Measurements from ENCODE around the gene SNRNP27.

The SNRNP27 gene

DNA sequence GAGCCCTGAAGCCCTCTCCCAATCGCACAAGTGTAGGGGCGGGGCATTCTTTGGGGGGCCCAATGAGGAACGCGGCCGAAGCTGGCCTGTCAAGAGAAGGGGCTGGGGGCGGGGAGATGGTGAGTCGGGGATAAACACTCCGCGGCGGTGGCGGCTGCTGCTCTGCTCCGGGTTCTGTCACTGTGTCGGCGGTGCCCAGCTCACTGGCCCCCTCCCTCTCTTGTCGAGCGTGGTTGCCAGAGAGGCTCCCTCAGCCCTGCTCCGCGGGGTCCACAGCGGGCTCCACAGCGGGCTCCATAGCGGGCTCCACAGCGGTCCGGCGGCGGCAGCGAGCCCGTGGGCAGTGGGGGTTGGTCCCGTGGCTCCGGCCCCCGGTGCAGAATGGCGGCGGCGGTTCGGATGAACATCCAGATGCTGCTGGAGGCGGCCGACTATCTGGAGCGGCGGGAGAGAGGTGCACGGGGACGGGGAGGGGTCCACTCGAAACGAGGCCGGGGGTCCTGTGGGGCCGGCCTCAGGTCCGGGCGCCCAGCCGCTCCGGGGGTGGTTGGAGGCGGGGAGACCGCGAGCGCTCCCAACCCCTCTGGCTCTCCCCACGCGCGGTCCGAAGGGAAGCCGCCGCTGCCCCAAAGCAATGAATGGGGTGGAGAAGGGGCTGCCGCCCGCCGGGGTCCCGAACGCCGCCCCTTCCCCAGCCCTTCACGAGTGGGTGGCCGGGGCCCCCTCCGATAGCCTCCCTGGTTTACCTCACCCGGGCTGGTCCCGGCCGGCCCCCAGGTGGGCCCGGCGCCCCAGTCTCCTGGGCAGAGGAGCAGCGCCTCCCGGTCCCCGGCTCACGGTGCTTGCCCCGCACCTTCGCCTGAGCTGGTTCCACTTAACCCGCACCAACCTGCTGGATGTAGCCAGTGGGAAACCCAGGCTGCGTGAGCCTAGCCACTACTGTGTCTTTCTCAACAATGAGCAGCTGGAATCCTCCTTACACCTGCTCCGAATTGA lies 21.5 kb downstream of the SNRNP27 start, which contains the start of gene MXD1:
Gene MXD1, plus strand, starts transcription at position 160 of the 996 bp plus-strand sequence. Its CDS starts 222 bp downstream, at position 382.
- DNase-seq, result peak in 8 of 10 donors; percentile 24 to 90 (median 28)
- intact Hi-C loops (cut with DNase I), result loop anchor here (1.0 to 5.0 kb wide), 4 partner anchors 155 to 387 kb away; partner anchors contain the start of gene FAM136A

DNA sequence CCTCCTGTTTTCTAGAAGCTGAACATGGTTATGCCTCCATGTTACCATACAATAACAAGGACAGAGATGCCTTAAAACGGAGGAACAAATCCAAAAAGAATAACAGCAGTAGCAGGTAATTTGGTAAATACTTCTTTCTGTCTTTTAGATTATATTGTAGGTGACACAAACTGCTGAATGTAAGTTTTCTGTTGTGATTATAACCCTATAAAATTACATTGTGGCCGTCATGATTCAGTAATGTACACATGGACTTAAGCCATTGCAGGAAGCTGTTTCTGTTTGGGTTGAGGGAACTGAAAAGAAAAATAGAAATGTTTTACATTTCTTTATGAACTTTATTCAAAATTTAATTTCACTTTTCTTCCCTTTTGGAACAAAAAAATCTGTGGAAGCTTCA lies 22.4 kb downstream of the SNRNP27 start:
- no peak for DNase-seq
- intact Hi-C loops (cut with DNase I), result loop anchor here (5.0 kb wide), 1 partner anchor 166 kb away; no protein-coding TSS in a partner anchor

DNA sequence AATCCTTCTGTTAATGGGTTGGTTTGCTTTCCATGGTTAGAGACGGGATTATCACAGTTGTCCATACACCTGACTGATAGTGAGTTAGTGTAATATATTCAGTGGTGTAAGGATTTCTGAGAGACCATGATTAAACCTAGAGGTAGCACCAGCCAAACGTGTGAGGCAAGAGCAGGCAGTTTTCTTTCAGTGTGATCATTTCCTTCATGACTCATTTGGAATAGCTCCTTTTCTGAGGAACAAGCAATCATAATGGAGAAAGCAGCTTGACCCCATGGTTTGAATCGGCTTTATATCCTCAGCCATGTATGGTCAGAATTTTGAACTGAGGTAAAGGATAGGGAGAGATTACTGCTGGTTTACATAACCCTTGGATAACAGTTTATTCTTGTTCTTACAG lies 24.1 kb downstream of the SNRNP27 start:
- intact Hi-C loops (cut with DNase I), result loop anchor here (5.0 kb wide), 1 partner anchor 164 kb away; no protein-coding TSS in a partner anchor

DNA sequence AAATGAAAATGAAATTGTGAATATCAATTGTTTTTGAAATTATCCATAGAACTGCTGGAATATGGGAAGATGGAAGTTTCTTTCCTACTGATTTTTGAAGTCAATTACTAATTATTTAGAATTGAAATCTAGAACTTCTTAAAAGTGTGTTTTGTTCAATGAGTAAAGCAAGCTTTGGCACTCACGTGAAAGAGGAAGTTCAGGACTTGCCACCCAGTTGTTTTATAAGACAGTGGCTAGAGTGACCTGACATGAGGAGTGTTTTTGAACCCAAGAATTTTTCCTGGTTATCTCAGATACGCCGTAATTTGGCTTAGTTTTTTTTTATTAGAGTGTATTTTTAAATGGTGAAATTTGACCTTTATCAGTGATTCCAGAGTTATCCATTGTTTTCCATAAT lies 24.6 kb downstream of the SNRNP27 start:
- no peak for DNase-seq
- intact Hi-C loops (cut with DNase I), result loop anchor here (5.0 kb wide), 1 partner anchor 164 kb away; no protein-coding TSS in a partner anchor

More for the DNA sequence above, 24.1 kb downstream of the SNRNP27 start:
- DNase-seq, result no peak

DNA sequence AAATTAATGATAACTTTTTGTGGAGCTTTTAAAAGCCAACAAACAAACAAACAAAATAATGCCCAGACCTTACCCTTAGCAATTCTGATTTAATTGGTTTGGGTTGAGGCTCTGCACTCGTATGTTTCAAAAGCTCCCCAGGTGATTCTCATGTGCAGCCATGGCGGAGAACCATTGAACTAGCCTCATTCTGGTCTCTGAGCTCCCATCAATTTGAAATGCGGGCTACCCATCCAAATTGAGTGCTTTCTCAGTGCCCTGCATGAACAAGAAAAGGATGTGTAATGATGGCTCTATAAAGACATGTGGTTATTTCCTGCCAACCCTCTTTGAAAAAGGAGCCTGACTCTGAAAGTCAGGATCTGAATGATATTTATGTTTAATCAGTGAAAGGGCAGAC lies 29.4 kb downstream of the SNRNP27 start:
- intact Hi-C loops (cut with DNase I), result no loop called here
- no peak for DNase-seq

DNA sequence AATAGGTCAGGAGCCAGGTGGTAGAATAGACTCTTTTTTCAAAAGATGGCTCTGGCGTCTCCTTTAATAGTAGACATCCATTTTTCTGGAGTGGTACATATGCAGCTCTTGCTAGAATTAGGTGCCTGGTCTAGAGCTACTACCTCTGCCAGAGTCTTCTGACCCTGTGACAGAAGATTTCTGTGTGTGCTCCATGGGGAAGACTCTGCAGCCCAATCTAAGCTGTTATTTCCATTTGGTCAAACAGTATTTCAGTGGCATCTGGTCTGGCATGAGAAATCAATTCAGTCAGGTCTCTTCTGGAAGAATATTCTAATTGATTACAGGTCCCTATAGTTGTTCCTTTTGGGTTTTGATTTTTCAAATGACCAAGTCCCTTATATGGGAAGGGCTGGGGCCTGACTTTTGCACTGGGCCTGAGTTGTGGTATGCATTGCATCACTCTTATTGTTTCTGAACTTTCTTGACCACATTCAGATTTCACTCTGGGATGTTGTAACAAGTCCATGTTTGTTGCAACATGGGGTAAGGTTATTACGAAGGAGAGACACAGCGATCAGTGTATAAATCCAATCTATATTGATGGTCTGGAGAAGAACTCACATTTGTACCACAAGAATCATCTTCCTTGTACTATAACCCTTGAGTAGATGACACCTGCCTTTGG lies 33.2 kb downstream of the SNRNP27 start:
- no peak for DNase-seq
- intact Hi-C loops (cut with DNase I), result no loop called here

DNA sequence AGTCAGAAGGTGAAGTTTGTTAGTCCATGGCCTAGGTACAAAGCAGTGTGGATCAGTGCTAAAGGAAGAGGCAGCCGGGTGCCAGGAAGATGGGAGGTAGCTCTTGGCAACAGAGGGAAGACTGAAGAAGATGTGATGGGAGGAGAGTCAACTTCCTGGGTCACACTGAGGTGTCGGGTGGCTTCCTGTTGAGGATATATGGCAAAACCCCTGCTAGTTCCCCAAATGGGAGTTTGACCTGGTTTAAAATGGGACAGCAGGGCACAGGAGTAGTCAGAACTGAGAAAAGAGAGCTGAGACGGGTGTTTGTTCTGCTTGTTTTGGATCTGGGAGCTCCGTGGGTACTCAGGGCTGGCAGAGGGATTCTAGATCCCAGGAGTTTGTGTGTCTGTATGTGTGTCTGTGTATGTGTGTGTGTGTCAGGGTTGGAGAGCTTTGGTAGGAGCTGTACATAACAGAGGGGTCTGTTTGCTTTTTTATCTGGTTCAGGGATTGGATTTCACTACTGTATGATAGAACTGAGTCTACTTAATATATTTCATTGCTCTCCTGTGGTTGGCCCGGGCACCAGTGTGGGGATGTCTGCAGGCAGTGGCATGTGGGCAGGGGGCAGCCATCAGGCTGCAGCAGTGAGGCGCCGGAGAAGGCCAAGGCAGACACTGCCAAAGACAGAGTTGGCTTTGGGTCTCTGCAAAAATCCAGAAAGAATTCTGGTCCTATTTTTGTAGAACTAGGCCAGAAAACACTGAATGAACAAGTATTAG lies 38.3 kb downstream of the SNRNP27 start:
- DNase-seq, result peak in 1 of 10 donors; percentile 84
- intact Hi-C loops (cut with DNase I), result no loop called here

DNA sequence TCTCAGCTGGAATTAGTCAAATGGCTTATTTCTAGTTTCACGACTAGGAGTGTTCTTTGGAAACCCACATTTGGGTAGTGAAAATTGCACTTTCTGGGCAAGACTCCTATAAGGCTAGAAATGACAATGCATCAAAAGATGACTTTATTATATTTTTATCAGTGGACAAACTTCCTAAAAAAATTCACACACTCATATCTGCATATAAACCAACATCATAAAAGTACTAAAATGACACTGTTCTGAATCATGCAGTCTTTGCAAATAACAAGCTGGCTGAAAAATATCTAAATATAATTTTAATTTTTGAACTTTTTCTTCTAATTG lies 38.8 kb downstream of the SNRNP27 start:
- intact Hi-C loops (cut with DNase I), result no loop called here
- DNase-seq, result no peak

DNA sequence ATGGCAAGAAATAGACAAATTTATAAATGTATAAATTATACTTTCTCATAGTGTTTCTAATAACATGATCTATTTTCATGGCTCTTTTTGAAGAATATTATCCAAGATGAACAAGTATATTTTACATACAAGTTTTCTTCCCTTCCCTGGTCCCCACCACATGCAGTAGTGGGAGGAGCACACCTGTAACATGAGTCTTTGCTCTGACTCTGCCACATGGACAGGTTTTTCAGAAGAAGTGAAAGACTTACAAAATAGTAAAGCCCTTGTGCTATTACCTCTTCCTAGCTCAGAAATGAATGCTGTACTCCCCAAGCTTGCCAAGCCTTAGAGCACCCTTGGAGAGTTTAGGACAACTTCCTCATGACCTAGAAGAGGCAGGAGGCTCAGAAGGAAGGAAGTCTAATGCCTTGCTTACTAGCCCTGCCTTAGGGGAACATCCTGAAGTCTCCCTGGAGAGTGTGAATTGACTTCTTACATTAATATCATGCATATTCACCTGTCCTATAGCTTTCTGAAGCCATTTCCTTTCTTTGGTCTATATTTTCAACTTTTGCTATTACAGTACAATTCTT lies 39.6 kb downstream of the SNRNP27 start:
- intact Hi-C loops (cut with DNase I), result no loop called here

DNA sequence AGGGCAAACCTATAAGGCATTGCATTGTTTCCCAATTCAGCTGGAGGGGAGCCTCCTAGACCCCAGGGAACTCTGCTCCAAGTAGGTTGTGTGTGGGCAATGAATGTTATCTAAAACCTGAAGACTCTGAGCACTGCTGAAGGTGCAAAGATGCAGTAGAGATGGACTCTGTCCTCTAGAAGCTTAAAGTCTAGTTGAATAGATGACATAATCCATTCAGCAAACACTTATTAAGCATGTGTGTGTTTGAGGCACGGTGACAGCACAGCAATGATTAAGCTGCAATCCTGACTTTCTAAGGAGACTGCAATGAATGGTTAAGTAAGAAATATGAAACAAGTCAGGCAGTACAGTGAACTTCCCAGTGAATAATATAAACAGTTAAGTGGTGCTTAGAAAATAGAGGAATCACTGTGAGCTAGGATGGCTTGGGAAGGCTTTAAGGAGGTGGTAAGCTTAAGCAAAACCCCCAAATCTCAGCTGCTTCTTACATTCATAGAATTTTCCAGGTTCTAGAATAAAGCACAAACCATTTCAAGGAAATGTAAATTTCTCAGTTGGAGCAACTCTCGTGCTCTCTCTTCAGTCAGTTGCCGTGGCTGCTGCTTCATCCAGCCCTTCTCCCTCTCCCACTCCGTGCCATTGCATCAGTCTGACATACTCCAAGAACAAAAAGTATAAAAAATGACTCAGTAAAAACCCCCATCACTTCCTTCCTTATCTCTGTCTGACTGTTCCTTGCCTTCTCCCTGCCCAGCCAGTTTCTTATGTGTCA lies 40.3 kb downstream of the SNRNP27 start:
- DNase-seq, result no peak
- intact Hi-C loops (cut with DNase I), result no loop called here

More for the DNA sequence above, 39.6 kb downstream of the SNRNP27 start:
- no peak for DNase-seq

DNA sequence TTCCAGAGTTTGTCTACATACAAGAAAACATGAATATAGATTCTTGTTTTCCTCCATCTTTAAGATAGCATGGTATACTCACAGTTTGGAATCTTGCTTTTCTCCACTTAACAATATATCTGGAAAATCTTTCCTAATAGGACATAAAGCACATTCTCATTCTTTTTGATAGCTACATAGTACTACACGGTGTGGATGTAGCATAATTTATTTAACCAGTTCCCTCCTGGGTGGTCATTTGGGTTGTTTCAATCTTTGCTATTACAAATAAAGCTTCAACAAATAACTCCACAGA lies 40.8 kb downstream of the SNRNP27 start:
- no peak for DNase-seq
- intact Hi-C loops (cut with DNase I), result no loop called here

DNA sequence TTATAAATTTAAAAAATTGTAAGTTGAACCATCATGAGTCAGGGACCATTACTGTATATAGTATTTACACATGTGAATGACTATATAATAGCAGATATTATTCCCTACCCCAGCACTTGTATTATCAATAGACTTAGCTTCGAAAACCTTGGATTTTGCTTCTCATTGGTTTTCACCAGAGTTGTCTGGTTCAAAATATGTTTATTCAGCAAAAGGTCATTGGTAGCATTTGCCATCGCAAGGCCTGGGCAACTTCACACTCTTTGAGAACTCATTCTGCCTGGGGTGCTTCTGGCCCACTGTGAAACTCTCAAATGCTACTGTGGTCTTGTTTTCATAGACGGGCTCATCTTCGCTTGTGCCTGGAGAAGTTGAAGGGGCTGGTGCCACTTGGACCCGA lies 41.3 kb downstream of the SNRNP27 start:
- intact Hi-C loops (cut with DNase I), result no loop called here
- DNase-seq, result no peak

DNA sequence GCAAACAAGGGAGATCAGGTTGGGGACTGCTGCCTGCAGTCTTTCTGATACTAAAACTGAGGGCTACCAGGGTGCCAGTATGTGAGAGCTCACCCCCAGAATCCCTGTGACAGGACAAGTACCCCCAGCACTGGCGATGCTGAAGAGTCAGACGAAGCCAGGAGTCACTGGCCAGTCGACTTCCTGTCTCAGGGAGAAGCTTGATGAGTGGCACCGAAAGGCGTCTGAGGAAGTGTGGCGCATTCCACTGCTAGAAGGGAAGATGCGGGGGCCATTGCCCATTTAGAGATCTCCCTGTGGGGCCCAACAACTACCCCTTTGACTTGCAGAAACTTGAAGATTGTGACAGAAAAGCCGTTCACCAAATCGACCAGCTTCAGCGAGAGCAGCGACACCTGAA lies 43.1 kb downstream of the SNRNP27 start:
- no peak for DNase-seq
- intact Hi-C loops (cut with DNase I), result no loop called here

DNA sequence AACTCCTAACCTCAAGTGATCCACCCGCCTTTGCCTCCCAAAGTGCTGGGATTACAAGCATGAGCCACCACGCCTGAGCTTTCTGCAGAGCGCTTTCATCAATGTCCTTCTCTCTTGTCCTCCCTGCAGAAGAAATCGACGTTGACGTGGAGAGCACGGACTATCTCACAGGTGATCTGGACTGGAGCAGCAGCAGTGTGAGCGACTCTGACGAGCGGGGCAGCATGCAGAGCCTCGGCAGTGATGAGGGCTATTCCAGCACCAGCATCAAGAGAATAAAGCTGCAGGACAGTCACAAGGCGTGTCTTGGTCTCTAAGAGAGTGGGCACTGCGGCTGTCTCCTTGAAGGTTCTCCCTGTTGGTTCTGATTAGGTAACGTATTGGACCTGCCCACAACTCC lies 44.2 kb downstream of the SNRNP27 start:
- DNase-seq, result no peak
- intact Hi-C loops (cut with DNase I), result no loop called here

DNA sequence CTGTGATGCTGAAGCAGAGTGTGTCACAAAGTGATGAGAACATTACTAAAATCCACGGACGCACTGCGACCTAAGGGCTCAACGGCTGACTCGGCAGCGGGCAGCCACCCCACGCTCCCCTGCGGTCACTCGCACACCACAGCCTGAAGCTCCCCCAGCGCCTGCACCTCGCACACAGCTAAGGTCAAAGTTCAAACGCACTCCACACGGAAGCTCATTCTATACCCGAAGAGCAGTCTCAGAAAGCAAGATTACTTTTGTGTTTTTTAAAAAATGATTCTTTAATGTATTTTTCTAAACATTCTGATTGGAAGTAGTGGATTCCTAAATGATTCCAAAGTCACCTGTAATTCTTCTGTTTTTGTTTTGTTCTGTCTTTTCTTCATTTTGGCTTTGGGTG lies 46.0 kb downstream of the SNRNP27 start:
- DNase-seq, result no peak
- intact Hi-C loops (cut with DNase I), result no loop called here

DNA sequence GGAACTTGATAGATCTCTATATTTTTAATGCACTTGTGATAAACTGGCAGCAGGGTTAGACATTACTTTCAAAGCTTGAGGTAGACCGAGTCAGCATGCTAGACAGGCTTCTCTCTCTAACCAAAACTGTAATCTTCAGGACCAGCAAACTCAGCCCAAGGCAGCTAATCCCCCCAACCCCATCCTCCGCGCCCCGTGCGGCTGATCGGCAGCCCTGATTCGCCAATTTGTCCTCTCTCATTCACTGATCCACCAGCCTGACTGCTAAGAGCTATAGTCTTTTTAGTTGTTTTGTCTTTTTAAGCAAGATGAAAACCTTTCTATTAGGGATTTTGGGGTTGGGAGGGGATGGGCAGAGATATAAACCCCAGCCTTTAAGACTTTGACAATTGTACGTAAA lies 46.9 kb downstream of the SNRNP27 start:
- no peak for DNase-seq
- intact Hi-C loops (cut with DNase I), result no loop called here

DNA sequence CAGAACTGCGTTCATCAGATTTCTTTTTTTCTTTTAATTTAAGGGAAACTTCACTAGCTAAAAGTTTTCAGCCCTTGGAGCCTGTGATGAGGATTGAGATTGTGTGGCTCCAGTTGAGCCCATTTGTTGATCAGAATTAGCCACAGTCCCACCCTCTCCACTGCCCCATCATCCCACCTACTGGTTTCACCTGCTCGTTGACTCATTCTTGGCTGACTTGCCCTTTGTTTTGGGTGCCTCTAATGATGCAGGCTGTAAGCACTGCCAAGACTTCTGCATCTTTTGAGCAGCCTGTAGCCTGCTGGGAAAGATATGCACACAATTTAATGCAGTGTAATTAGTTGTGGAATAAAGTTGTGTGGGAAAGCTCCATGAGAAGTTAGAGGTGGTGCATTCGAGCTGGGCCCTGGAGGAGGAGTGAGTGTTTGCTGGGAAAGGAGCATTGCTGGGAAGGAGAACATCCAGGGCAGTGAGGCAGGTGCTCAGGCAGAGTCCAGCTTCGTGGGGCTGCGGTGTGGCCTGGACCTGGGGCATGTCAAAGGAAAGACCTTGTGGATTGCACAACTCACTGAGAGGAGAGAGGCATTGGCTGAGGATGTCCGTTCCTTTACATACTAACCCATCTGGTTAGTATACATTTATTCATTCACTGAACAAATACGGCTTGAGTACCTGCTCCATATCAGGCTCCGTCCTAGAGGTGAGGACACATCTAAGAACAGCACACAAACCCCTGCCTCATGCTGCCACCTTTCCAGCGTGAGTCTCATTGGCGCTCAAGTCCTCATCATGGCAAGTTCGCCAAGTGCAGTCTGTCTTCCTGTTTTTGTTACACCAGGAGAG lies 49.5 kb downstream of the SNRNP27 start:
- intact Hi-C loops (cut with DNase I), result no loop called here
- DNase-seq, result no peak

DNA sequence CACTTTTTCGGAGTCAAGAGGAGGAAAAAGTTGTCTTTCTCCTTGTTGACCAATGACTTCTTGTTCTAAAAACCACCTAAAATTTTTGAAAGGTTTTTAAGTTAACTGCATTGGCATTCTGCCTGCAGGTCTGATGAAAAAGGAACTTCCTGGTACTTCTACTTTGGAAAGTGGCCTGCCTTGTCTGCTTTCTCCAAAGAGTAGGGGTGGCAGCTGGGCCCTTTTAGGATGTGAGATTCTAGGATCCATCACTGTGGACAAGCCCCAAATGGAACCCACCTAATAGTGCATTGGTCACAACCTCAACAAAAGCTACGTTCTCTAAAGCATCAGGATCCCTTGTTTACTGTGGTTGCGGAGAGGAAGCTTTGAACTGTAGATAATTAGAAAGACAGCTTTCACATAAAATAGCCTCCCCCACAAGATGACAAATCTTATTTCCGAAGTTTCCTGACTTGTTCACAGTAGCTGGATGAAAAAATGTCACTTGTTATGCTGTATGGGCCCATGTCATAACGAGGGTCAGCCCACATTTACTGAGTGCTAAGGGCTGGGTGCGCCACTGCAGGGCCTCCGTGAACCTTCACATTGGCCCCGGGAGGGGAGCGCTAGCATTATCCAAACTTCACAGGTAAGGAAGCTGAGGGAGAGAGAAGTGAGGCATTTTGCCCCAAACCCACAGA lies 50.2 kb downstream of the SNRNP27 start:
- intact Hi-C loops (cut with DNase I), result no loop called here
- no peak for DNase-seq
